ENCODE results near the gene BHMT2.

GRCh38 chr5:79111387-79111959 lies 41.9 kb downstream of the BHMT2 start, which contains the start of gene BHMT:
- TF ChIP-seq, protein P1, sequence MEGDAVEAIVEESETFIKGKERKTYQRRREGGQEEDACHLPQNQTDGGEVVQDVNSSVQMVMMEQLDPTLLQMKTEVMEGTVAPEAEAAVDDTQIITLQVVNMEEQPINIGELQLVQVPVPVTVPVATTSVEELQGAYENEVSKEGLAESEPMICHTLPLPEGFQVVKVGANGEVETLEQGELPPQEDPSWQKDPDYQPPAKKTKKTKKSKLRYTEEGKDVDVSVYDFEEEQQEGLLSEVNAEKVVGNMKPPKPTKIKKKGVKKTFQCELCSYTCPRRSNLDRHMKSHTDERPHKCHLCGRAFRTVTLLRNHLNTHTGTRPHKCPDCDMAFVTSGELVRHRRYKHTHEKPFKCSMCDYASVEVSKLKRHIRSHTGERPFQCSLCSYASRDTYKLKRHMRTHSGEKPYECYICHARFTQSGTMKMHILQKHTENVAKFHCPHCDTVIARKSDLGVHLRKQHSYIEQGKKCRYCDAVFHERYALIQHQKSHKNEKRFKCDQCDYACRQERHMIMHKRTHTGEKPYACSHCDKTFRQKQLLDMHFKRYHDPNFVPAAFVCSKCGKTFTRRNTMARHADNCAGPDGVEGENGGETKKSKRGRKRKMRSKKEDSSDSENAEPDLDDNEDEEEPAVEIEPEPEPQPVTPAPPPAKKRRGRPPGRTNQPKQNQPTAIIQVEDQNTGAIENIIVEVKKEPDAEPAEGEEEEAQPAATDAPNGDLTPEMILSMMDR (IDR thresholded peaks at IDR 0.05), result no peak
- no peak for TF ChIP-seq POLR2A (IDR thresholded peaks at IDR 0.05)

Data from vagina (tissue), 2 donors.